H1 (cell line): ENCODE data around the gene SLC6A7. TPM values are rescaled to one million over a fixed set of nuclear protein-coding genes. Genes with fewer than 3 reads are reported as not detected.

Source experiments
- RAD21 ChIP-seq, 2 experiments: IDR thresholded peaks in 1 of 2; conservative IDR thresholded peaks in 1 of 2; 2 replicates each; pipeline ENCODE4 v1.6.1; 2011; ENCODE audit warnings: low read depth in 2 of 2, low read length in 2 of 2, improper control_type of control experiment in 1 of 2, inconsistent platforms in 1 of 2, mild to moderate bottlenecking in 1 of 2, moderate library complexity in 1 of 2
- SIN3A ChIP-seq, 2 experiments: IDR thresholded peaks in 1 of 2; conservative IDR thresholded peaks in 1 of 2; 2 replicates each; pipeline ENCODE4 v1.6.1; 2011 to 2012; ENCODE audit warnings: low read length in 2 of 2, improper control_type of control experiment in 1 of 2, low read depth in 1 of 2, mild to moderate bottlenecking in 1 of 2
- ZNF274 ChIP-seq: IDR thresholded peaks from 2 replicates; pipeline ENCODE4 v1.7.0; 2012; ENCODE audit warnings: low read length, borderline replicate concordance; ENCODE audit errors: extremely low read depth
- polyA plus RNA-seq, 7 experiments: library from polyadenylated mRNA; depleted of rRNA in 3 of 7; stranded (reverse) in 5 of 7; unstranded in 2 of 7; fragments of >200 nt in 5 of 7; fragments of 200-250 nt in 2 of 7; gene quantifications; 1 replicate in 5 of 7; 2 replicates in 1 of 7; 4 replicates in 1 of 7; pipeline versions ENCODE4 v1.2.1 to v1.2.3, GENCODE V29; 2011 to 2013; ENCODE audit warnings: missing spikeins in 2 of 7, mixed read lengths in 2 of 7
- total RNA-seq: library from RNA; stranded (reverse); fragmentation: NEBNext Ultra II Directional; extraction: Animal tissue kit (Norgen Biotek cat#: 25700); gene quantifications from 2 replicates; pipeline ENCODE4 v1.2.1, GENCODE V29; 2021
- TF ChIP-seq, protein P1 (sequence below): IDR thresholded peaks from 2 replicates; pipeline ENCODE4 v1.6.1; 2012; ENCODE audit warnings: inconsistent platforms

Gene SLC6A7
- total and polyA plus RNA-seq, 2 of the 8 experiments (the other 6 are each of a cell fraction or from before 2014, with no cell fraction given), result 0.07 to 0.12 TPM

DNA sequence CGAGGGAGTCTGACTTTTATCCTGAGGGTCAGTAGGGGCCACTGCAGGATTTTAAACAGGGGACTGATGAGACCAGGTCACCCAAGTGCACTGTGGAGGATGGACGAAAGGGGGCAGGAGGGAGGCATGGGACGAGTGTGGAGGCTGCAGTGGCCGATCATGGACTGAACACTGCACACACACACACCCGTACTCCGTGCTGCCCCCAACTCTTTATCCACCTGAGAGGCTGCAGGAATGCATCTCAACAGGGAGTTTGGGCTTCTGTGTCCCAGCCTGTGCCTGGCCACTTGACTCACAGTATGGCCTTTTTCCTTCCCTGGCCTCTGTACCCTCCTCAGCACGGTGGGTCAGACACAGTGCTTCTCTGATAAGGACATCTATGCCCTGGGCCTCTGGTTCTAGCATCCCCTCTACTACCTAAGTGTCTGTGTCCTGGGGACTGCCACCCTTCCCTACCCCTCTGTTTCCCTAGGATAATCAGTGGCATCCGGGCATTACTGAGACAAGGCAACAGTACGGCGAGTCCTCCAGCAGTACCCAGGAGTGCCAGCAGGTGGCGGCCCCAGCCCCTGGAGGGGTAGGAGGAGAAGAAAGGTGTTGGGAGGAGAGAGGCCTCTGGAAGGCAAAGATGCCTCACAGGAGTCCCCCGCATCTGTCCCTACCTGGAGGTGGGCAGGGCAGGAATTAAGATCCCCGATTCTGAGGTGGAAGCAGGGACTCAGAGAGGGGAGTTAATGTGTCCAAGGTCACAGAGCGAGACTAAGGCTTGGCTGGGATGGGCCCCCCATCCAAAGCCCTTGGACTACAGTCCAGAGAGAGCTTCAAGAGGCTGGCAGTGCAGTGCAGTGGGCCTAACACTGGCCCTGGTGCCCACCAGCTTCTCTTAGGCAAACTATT lies 28.4 kb upstream of the SLC6A7 start (continued):
- TF ChIP-seq, protein P1, sequence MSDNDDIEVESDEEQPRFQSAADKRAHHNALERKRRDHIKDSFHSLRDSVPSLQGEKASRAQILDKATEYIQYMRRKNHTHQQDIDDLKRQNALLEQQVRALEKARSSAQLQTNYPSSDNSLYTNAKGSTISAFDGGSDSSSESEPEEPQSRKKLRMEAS, result no peak
- no peak for TF ChIP-seq ZNF274
- TF ChIP-seq RAD21 (IDR thresholded peaks at IDR 0.05 in 1 of 2, conservative IDR thresholded peaks at IDR 0.05 in 1 of 2; ENCODE audit: low read depth in 2 of 2, low read length in 2 of 2), result peak; percentile 90 to 93
- no peak for TF ChIP-seq SIN3A (conservative IDR thresholded peaks at IDR 0.05 in 1 of 2, IDR thresholded peaks at IDR 0.05 in 1 of 2; ENCODE audit: low read depth in 1 of 2, low read length in 2 of 2)
- TF ChIP-seq, all 59 proteins: peak for 5
